Spinal cord (tissue), 10 donors: ENCODE data around the gene PREPL. TPM values are rescaled to one million over a fixed set of nuclear protein-coding genes. Genes with fewer than 3 reads are reported as not detected.

ENCODE experiments used
- DNase-seq, 6 donors: peaks; one replicate each; pipeline versions ENCODE4 v3.0.0 to v3.0.0-alpha.2; 2013 to 2015; ENCODE audit warnings: low spot score in 6 of 6, low read depth in 4 of 6
- H3K27ac ChIP-seq: one replicate; pipeline ENCODE4 v1.5.1; 2013; ENCODE audit warnings: low read depth, low read length, control low read depth
- H3K27me3 ChIP-seq: one replicate; pipeline ENCODE4 v1.6.1; 2013; ENCODE audit warnings: low read length; ENCODE audit not compliant: control insufficient read depth, insufficient read depth
- H3K36me3 ChIP-seq: one replicate; pipeline ENCODE4 v1.6.1; 2013; ENCODE audit warnings: low read length; ENCODE audit not compliant: control insufficient read depth, insufficient read depth
- H3K4me1 ChIP-seq: one replicate; pipeline ENCODE4 v1.6.1; 2013; ENCODE audit warnings: low read length; ENCODE audit not compliant: control insufficient read depth, insufficient read depth
- H3K4me3 ChIP-seq: one replicate; pipeline ENCODE4 v1.5.1; 2013; ENCODE audit warnings: low read depth, low read length, control low read depth
- H3K9me3 ChIP-seq: one replicate; pipeline ENCODE4 v1.6.1; 2013; ENCODE audit warnings: low read length; ENCODE audit not compliant: control insufficient read depth, insufficient read depth
- WGBS: methylation state at CpG from one replicate; pipeline ENCODE4 v1.1.5; 2013; ENCODE audit warnings: missing lambda C conversion rate; ENCODE audit not compliant: insufficient coverage; 5-methylcytosine and 5-hydroxymethylcytosine counted together
- polyA plus RNA-seq, 2 donors: library from polyadenylated mRNA; unstranded; fragments of 120-200 nt; gene quantifications; one replicate each; pipeline ENCODE4 v1.2.1, GENCODE V29; 2013; ENCODE audit not compliant: insufficient read length in 2 of 2
- total RNA-seq, 2 donors: library from RNA; depleted of rRNA in 1 of 2; stranded (reverse); fragments of 120-200 nt in 1 of 2; fragments of >200 nt in 1 of 2; gene quantifications; one replicate each; pipeline versions ENCODE4 v1.2.3 to v1.2.4, GENCODE V29; 2013 to 2014
- donor health status: healthy.

Gene PREPL
- total and polyA plus RNA-seq, 4 donors = 118 to 316 (median 214) TPM

GRCh38 chr2:44351676-44352075, 9.6 kb downstream of the PREPL start:
- 93% methylated on average over 1 of the region's 2 CpGs for WGBS
- Histone ChIP-seq H3K36me3 (peaks cover 6% of the 10 kb centered on the region), H3K9me3 (no peaks in the 10 kb centered on the region), H3K27ac (no peak overlapping the region), H3K4me3 (no peak overlapping the region), H3K4me1 (peaks cover 4% of the 10 kb centered on the region), H3K27me3 (no peaks in the 10 kb centered on the region)
- no peak for DNase-seq

GRCh38 chr2:44351088-44351487, 10.2 kb downstream of the PREPL start:
- WGBS = 80% methylated on average over 4 of the region's 4 CpGs
- Histone ChIP-seq H3K9me3 (no peaks in the 10 kb centered on the region), H3K36me3 (peaks cover 6% of the 10 kb centered on the region), H3K4me1 (peaks cover 4% of the 10 kb centered on the region), H3K4me3 (no peak overlapping the region), H3K27ac (no peak overlapping the region), H3K27me3 (no peaks in the 10 kb centered on the region)
- no peak for DNase-seq

GRCh38 chr2:44349506-44349905, 11.8 kb downstream of the PREPL start:
- WGBS = no CpG with 5 or more reads among the region's 10 CpGs
- Histone ChIP-seq H3K9me3 (no peaks in the 10 kb centered on the region), H3K4me1 (peaks cover 4% of the 10 kb centered on the region)

GRCh38 chr2:44348400-44348799, 12.9 kb downstream of the PREPL start:
- H3K36me3 ChIP-seq = peaks cover 3% of the 10 kb centered on the region
- H3K4me1 ChIP-seq = peaks cover 4% of the 10 kb centered on the region
- peak in 1 of 6 donors; percentile 21 for DNase-seq
- H3K27me3 ChIP-seq = no peaks in the 10 kb centered on the region
- WGBS = 83% methylated on average over 1 of the region's 2 CpGs
- H3K9me3 ChIP-seq = no peaks in the 10 kb centered on the region
- no peak overlapping the region for H3K27ac ChIP-seq
- no peak overlapping the region for H3K4me3 ChIP-seq

More at GRCh38 chr2:44349506-44349905, 11.8 kb downstream of the PREPL start:
- Histone ChIP-seq H3K4me3 (no peak overlapping the region), H3K36me3 (peaks cover 4% of the 10 kb centered on the region), H3K27ac (no peak overlapping the region), H3K27me3 (no peaks in the 10 kb centered on the region)
- no peak for DNase-seq

DNA sequence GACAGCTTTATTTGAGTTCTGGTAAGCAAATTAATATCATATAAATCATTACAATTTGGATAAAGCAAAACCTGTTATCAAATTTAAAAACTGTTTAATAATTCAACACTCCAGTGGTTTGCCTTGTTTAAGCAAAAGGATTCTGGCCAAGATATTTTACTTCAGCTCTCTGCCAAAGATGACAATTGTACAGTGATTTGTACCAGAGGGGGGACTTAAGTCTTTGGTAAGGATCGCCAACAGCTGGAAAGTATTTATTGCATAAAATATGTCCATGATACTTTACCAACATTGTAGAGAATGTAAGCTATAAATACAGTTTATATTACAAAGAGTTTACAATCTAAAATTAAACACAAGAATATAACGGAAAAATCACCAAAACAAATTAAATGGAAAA, 13.8 kb downstream of the PREPL start:
- Histone ChIP-seq H3K9me3 (no peaks in the 10 kb centered on the region), H3K36me3 (peaks cover 3% of the 10 kb centered on the region), H3K27me3 (no peaks in the 10 kb centered on the region), H3K4me1 (peaks cover 4% of the 10 kb centered on the region), H3K27ac (no peak overlapping the region), H3K4me3 (no peak overlapping the region)
- WGBS = no CpG with 5 or more reads among the region's 2 CpGs
- no peak for DNase-seq

DNA sequence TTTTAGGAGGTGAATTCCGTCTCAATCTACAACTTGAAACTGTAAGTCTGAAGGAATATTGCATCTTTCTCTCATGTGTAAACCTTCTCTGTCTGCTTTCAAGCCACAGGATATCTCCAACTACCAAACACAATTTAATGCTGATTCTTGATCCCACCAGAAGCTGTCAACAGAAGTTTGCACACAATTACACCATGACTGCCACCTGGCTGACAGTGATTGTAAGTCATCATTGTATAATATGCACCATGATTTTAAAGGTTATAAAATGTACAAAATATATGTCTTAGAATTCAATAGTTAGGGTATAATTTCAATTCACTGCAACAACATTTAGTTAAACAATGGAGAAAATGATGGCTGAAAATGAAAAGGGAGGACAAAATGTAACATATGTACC, 18.4 kb downstream of the PREPL start:
- Histone ChIP-seq H3K36me3 (peaks cover 14% of the 10 kb centered on the region), H3K27ac (no peak overlapping the region), H3K4me1 (no peaks in the 10 kb centered on the region), H3K27me3 (no peaks in the 10 kb centered on the region), H3K9me3 (no peaks in the 10 kb centered on the region), H3K4me3 (no peak overlapping the region)
- DNase-seq = peak in 2 of 6 donors; percentile 23 to 33
- whole genome bisulfite sequencing = no CpG with 5 or more reads among the region's 1 CpG

DNA sequence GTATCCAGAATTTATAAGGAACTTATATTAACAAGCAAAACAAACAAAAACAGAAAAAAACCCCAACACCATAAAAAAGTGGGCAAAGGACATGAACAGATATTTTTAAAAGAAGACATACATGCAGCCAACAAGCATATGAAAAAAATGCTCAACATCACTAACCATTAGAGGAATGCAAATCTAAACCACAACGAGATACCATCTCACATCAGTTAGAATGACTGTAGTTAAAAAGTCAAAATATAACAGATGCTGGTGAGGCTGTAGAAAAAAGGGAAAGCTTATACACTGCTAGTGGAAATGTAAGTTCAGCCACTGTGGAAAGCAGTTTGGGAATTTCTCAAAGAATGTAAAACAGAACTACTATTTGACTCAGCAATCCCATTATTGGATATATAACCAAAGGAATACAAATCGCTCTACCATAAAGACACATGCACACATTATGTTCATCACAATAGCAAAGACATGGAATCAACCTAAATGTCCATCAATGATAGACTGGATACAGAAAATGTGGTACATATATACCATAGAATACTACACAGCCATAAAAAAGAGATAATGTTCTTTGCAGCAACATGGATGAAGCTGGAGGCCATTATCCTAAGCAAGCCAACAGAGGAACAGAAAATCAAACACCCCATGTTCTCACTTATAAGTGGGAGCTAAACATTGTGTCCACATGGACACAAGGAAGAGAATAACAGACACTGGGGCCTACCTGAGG, 25.3 kb downstream of the PREPL start:
- Histone ChIP-seq H3K4me1 (no peaks in the 10 kb centered on the region), H3K4me3 (no peak overlapping the region), H3K36me3 (peaks cover 26% of the 10 kb centered on the region), H3K27me3 (no peaks in the 10 kb centered on the region), H3K9me3 (no peaks in the 10 kb centered on the region), H3K27ac (no peak overlapping the region)
- DNase-seq = no peak
- no CpG with 5 or more reads among the region's 2 CpGs for WGBS

- no peak for DNase-seq
- Histone ChIP-seq H3K27ac (no peak overlapping the region), H3K4me1 (no peaks in the 10 kb centered on the region), H3K4me3 (no peak overlapping the region), H3K9me3 (no peaks in the 10 kb centered on the region), H3K36me3 (peaks cover 24% of the 10 kb centered on the region), H3K27me3 (no peaks in the 10 kb centered on the region)
- 100% methylated on average over 1 of the region's 1 CpG for WGBS
These were observed 27.3 kb downstream of the PREPL start for GRCh38 chr2:44333994-44334393.

- Histone ChIP-seq H3K4me1 (no peaks in the 10 kb centered on the region), H3K27ac (no peak overlapping the region), H3K36me3 (peaks cover 33% of the 10 kb centered on the region), H3K9me3 (no peaks in the 10 kb centered on the region), H3K27me3 (no peaks in the 10 kb centered on the region), H3K4me3 (no peak overlapping the region)
- WGBS = 80% methylated on average over 1 of the region's 1 CpG
- DNase-seq = no peak
These were observed 30.5 kb downstream of the PREPL start for GRCh38 chr2:44330801-44331200.

DNA sequence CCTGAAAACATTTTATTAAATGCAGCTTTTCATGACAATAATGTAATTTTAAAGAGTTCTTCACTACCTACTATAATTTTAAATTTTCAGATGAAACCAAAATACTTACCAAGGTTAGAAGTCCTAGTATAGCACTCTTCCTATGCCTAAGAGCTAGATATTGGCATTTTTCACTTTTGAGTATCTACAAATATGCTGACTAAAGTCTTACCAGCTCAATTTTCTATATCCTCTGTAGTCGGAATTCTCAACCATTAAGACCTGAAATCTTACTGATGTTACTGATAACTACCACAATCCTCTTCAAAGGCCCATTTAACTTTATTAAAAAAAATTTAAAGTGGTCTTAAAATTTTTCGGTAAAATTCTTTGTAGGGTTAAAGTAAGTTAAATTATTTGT, 32.0 kb downstream of the PREPL start:
- Histone ChIP-seq H3K27me3 (no peaks in the 10 kb centered on the region), H3K9me3 (no peaks in the 10 kb centered on the region), H3K27ac (no peak overlapping the region), H3K36me3 (peaks cover 33% of the 10 kb centered on the region), H3K4me1 (no peaks in the 10 kb centered on the region), H3K4me3 (no peak overlapping the region)
- no peak for DNase-seq
- no CpG with 5 or more reads among the region's 2 CpGs for WGBS
